ENCODE measurements around the gene MCOLN3. TPM values are rescaled to one million over a fixed set of nuclear protein-coding genes. Genes with fewer than 3 reads are reported as not detected.

MCOLN3 gene
- total and polyA plus RNA-seq, 10 donors = 0.68 to 8.7 (median 2.0) TPM

DNA sequence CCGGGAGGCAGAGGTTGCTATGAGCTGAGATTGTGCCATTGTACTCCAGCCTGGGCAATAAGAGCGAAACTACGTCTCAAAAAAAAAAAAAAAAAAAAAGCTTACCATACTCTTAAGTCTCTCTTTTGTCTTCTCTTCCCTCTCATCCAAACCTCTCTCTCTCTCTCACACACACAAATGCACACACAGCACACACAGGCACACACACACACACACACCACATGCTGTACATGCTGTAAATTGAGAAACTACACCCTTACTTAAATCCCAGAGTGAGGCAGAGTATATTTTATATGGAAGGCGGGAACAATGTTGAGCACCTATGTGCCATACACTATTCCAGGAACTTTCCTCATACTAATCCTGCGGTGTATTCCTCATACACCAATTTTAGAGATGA, 6.5 kb downstream of the MCOLN3 start:
- peaks cover 0 to 24% (median 8%) of the 10 kb centered on the region in 7 donors for H3K27me3 ChIP-seq (replicated peaks in 1 of 7)
- intact Hi-C loops (cut with DNase I; ENCODE audit: low total_unique reads) = no loop called here
- H3K4me1 ChIP-seq = no peaks in the 10 kb centered on the region
- DNase-seq = no peak
- 89 to 97% (median 94%) methylated on average over 5 of the region's 5 CpGs for WGBS, 5 donors
- TF ChIP-seq POLR2A (IDR thresholded peaks at IDR 0.05) = no peak
- TF ChIP-seq, protein P1, sequence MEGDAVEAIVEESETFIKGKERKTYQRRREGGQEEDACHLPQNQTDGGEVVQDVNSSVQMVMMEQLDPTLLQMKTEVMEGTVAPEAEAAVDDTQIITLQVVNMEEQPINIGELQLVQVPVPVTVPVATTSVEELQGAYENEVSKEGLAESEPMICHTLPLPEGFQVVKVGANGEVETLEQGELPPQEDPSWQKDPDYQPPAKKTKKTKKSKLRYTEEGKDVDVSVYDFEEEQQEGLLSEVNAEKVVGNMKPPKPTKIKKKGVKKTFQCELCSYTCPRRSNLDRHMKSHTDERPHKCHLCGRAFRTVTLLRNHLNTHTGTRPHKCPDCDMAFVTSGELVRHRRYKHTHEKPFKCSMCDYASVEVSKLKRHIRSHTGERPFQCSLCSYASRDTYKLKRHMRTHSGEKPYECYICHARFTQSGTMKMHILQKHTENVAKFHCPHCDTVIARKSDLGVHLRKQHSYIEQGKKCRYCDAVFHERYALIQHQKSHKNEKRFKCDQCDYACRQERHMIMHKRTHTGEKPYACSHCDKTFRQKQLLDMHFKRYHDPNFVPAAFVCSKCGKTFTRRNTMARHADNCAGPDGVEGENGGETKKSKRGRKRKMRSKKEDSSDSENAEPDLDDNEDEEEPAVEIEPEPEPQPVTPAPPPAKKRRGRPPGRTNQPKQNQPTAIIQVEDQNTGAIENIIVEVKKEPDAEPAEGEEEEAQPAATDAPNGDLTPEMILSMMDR (IDR thresholded peaks at IDR 0.05 in 8 of 11, conservative IDR thresholded peaks at IDR 0.05 in 3 of 11) = no peak
- no peak for TF ChIP-seq POLR2AphosphoS5 (IDR thresholded peaks at IDR 0.05)
- H3K4me3 ChIP-seq = no peak overlapping the region
- no peak overlapping the region for H3K27ac ChIP-seq
- H3K36me3 ChIP-seq = no peaks in the 10 kb centered on the region
- no peaks in the 10 kb centered on the region for H3K9me3 ChIP-seq

DNA sequence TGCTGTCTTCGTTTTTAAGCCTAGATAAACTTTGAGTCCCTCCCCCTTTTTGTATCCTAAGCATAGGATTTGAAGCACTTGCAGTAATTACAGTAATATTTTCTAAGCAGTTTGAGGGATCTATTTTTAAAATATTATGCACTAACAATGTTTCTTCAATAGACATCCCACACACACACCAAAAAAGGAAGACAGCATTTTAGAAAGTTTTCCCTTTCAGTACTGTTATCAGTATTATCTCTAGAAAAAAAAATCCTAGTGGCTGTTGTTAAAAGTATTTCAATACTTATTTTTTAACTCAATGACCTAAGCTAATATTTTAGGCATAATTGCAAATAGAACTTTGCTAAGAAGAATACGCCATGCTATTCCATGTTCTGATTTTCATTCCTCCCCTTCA, 15.1 kb downstream of the MCOLN3 start:
- Histone ChIP-seq H3K36me3 (no peaks in the 10 kb centered on the region), H3K4me3 (no peak overlapping the region), H3K27ac (no peak overlapping the region), H3K27me3 (replicated peaks in 1 of 7) (no peaks in the 10 kb centered on the region), H3K9me3 (no peaks in the 10 kb centered on the region), H3K4me1 (no peaks in the 10 kb centered on the region)
- WGBS, 5 donors = 73 to 79% (median 74%) methylated on average over 2 of the region's 2 CpGs
- TF ChIP-seq POLR2A (IDR thresholded peaks at IDR 0.05) = no peak
- DNase-seq = no peak
- intact Hi-C loops (cut with DNase I; ENCODE audit: low total_unique reads) = no loop called here

DNA sequence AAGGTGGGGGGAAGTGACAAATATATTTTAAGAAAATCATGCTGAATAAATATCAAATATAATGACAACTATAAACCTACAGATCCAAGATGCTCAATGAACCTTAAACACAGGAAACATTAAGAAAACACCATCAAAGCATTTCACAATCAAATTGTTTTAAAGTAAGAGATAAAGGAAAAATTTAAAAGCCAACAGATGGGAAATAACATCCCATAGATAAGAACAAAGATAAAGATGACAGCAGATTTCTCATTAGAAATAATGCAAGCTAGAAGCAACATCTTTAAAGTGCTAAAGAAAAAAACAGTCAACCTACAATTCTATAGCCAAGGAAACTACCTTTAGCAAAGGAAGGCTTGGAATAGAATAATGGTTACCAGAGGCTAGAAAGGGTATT, 17.8 kb downstream of the MCOLN3 start:
- H3K9me3 ChIP-seq = no peaks in the 10 kb centered on the region
- no peak overlapping the region for H3K27ac ChIP-seq
- TF ChIP-seq POLR2A (IDR thresholded peaks at IDR 0.05) = no peak
- TF ChIP-seq, protein P1 (IDR thresholded peaks at IDR 0.05 in 8 of 11, conservative IDR thresholded peaks at IDR 0.05 in 3 of 11) = no peak
- TF ChIP-seq POLR2AphosphoS5 (IDR thresholded peaks at IDR 0.05) = no peak
- peaks cover 0 to 12% (median 3%) of the 10 kb centered on the region in 6 donors for H3K4me1 ChIP-seq
- intact Hi-C loops (cut with DNase I; ENCODE audit: low total_unique reads) = no loop called here
- H3K36me3 ChIP-seq = no peaks in the 10 kb centered on the region
- DNase-seq = no peak
- no peak overlapping the region for H3K4me3 ChIP-seq
- H3K27me3 ChIP-seq (replicated peaks in 1 of 7) = no peaks in the 10 kb centered on the region

DNA sequence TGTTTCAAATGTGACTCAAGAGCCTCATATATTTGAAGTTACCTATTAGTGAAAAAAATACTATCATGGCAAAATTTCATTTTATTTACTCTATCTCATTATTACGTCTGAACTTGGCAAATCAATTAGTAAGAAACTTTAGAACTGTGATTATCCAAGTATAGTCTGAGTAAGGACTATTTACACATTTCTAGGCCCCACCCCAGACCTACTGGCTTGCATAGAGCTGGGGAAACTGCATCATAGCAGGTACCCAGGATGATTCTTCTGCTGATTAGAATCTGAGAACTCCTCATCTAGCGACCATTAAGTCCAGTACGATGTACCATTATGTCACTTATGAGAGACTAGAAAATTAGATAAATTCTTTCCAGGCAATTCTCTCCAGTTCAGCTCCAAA, 20.1 kb downstream of the MCOLN3 start:
- H3K36me3 ChIP-seq = no peaks in the 10 kb centered on the region
- 85 to 95% (median 89%) methylated on average over 3 of the region's 3 CpGs for WGBS, 5 donors
- TF ChIP-seq, protein P1 (IDR thresholded peaks at IDR 0.05 in 8 of 11, conservative IDR thresholded peaks at IDR 0.05 in 3 of 11) = no peak
- TF ChIP-seq POLR2AphosphoS5 (IDR thresholded peaks at IDR 0.05) (no peak), POLR2A (IDR thresholded peaks at IDR 0.05) (no peak)
- no peak overlapping the region for H3K4me3 ChIP-seq
- no peak overlapping the region for H3K27ac ChIP-seq
- no peaks in the 10 kb centered on the region for H3K9me3 ChIP-seq
- no peak for DNase-seq
- intact Hi-C loops (cut with DNase I; ENCODE audit: low total_unique reads) = loop anchor here (10.0 kb wide), 1 partner anchor 73 kb away; no protein-coding TSS in a partner anchor
- H3K27me3 ChIP-seq (replicated peaks in 1 of 7) = no peaks in the 10 kb centered on the region
- H3K4me1 ChIP-seq = peaks cover 0 to 12% (median 3%) of the 10 kb centered on the region in 6 donors

Data from spleen (tissue), 11 donors.